ENCODE measurements around the gene CDK16. TPM values are rescaled to one million over a fixed set of nuclear protein-coding genes. Genes with fewer than 3 reads are reported as not detected.

CDK16 gene
- total RNA-seq, 1 experiment from 2014 or later = 82.1 TPM

GRCh38 chrX:47217121-47217851, 1.2 kb upstream of the CDK16 start:
- no peak for TF ChIP-seq CTCF (conservative IDR thresholded peaks at IDR 0.05)
- no peak for TF ChIP-seq EZH2 (IDR thresholded peaks at IDR 0.05; ENCODE audit: low read depth)
- H3F3A ChIP-seq (ENCODE audit: insufficient read depth, low read depth) = peaks cover 9% of the 10 kb centered on the region
- peak overlapping the region; percentile 48; the same call in 1 of the 2 replicates for H3K4me3 ChIP-seq
- peak; percentile 35 to 68 for DNase-seq
- peaks cover 4% of the 10 kb centered on the region for H4K20me1 ChIP-seq (ENCODE audit: insufficient read depth)
- H3K4me1 ChIP-seq (replicated peaks; ENCODE audit: insufficient read depth) = peaks cover 11% of the 10 kb centered on the region
- no peaks in the 10 kb centered on the region for H3K36me3 ChIP-seq (ENCODE audit: low read depth)
- intact Hi-C loops (cut with micrococcal nuclease; ENCODE audit: unreplicated experiment) = loop anchor here (5.0 kb wide), 3 partner anchors 80 to 145 kb away; no protein-coding TSS in a partner anchor
- no peaks in the 10 kb centered on the region for H3K9me3 ChIP-seq (ENCODE audit: insufficient read depth, low read depth)
- no peak overlapping the region; the same call in 1 of the 2 replicates for H2AFZ ChIP-seq
- peak overlapping the region; percentile 90 for H3K27ac ChIP-seq
- H3K27me3 ChIP-seq (ENCODE audit: insufficient read depth, low read depth) = no peaks in the 10 kb centered on the region
- ChIA-PET CTCF (no interaction called here), POLR2A (ENCODE audit: unreplicated experiment) (no interaction called here)
- BruUV-seq (replicated peaks) = TSS peak; percentile 61
- H3K79me2 ChIP-seq (ENCODE audit: low read depth) = peaks cover 28% of the 10 kb centered on the region
- H3K9me2 ChIP-seq (ENCODE audit: insufficient read depth) = no peaks in the 10 kb centered on the region
- H3K4me2 ChIP-seq = peak overlapping the region; percentile 74

GRCh38 chrX:47217852-47218279, 615 bp upstream of the CDK16 start:
- H4K20me1 ChIP-seq (ENCODE audit: insufficient read depth) = peaks cover 4% of the 10 kb centered on the region
- H3K9me2 ChIP-seq (ENCODE audit: insufficient read depth) = no peaks in the 10 kb centered on the region
- DNase-seq = peak; percentile 86 to 90
- H3F3A ChIP-seq (ENCODE audit: insufficient read depth, low read depth) = peaks cover 9% of the 10 kb centered on the region
- peak overlapping the region; percentile 74 for H3K4me2 ChIP-seq
- no TSS peak for BruUV-seq (replicated peaks)
- no peaks in the 10 kb centered on the region for H3K9me3 ChIP-seq (ENCODE audit: insufficient read depth, low read depth)
- peak overlapping the region; percentile 58; the same call in 1 of the 2 replicates for H3K4me3 ChIP-seq
- peak overlapping the region; percentile 68; the same call in 1 of the 2 replicates for H2AFZ ChIP-seq
- intact Hi-C loops (cut with micrococcal nuclease; ENCODE audit: unreplicated experiment) = loop anchor here (1.0 to 5.0 kb wide), 4 partner anchors 15 to 144 kb away; partner anchors contain the start of gene USP11
- POLR2A ChIA-PET (ENCODE audit: unreplicated experiment) = interaction anchor here (0.6 to 0.7 kb wide), 3 partner anchors 12 to 80 kb away, joined by 3 to 7 read pairs (median 5); no protein-coding TSS in a partner anchor
- TF ChIP-seq CTCF (conservative IDR thresholded peaks at IDR 0.05) (no peak), EZH2 (IDR thresholded peaks at IDR 0.05; ENCODE audit: low read depth) (no peak)
- no peaks in the 10 kb centered on the region for H3K36me3 ChIP-seq (ENCODE audit: low read depth)
- no peaks in the 10 kb centered on the region for H3K27me3 ChIP-seq (ENCODE audit: insufficient read depth, low read depth)
- CTCF ChIA-PET = interaction anchor here (0.9 kb wide), 1 partner anchor 167 kb away, joined by 4 read pairs; no protein-coding TSS in a partner anchor
- peaks cover 28% of the 10 kb centered on the region for H3K79me2 ChIP-seq (ENCODE audit: low read depth)
- peaks cover 11% of the 10 kb centered on the region for H3K4me1 ChIP-seq (replicated peaks; ENCODE audit: insufficient read depth)
- peak overlapping the region; percentile 90 for H3K27ac ChIP-seq

GRCh38 chrX:47218920-47219815, 687 bp downstream of the CDK16 start:
- H3K27ac ChIP-seq = peak overlapping the region; percentile 84
- peak overlapping the region; percentile 70 for H3K4me2 ChIP-seq
- BruUV-seq (replicated peaks) = no TSS peak
- POLR2A ChIA-PET (ENCODE audit: unreplicated experiment) = interaction anchor here (0.5 to 0.6 kb wide), 2 partner anchors 19 to 143 kb away, joined by 4 to 7 read pairs; no protein-coding TSS in a partner anchor
- peak in 1 of 2 experiments; percentile 17 for DNase-seq
- peak overlapping the region; percentile 58; the same call in 1 of the 2 replicates for H3K4me3 ChIP-seq
- H4K20me1 ChIP-seq (ENCODE audit: insufficient read depth) = peaks cover 4% of the 10 kb centered on the region
- no peak overlapping the region for H2AFZ ChIP-seq
- intact Hi-C loops (cut with micrococcal nuclease; ENCODE audit: unreplicated experiment) = loop anchor here (1.0 to 5.0 kb wide), 4 partner anchors 14 to 143 kb away; partner anchors contain the start of gene USP11
- peaks cover 9% of the 10 kb centered on the region for H3F3A ChIP-seq (ENCODE audit: insufficient read depth, low read depth)
- H3K9me2 ChIP-seq (ENCODE audit: insufficient read depth) = no peaks in the 10 kb centered on the region
- H3K36me3 ChIP-seq (ENCODE audit: low read depth) = no peaks in the 10 kb centered on the region
- H3K27me3 ChIP-seq (ENCODE audit: insufficient read depth, low read depth) = no peaks in the 10 kb centered on the region
- H3K9me3 ChIP-seq (ENCODE audit: insufficient read depth, low read depth) = no peaks in the 10 kb centered on the region
- CTCF ChIA-PET = no interaction called here
- peaks cover 28% of the 10 kb centered on the region for H3K79me2 ChIP-seq (ENCODE audit: low read depth)
- no peak for TF ChIP-seq EZH2 (IDR thresholded peaks at IDR 0.05; ENCODE audit: low read depth)
- TF ChIP-seq CTCF (conservative IDR thresholded peaks at IDR 0.05) = no peak
- peaks cover 11% of the 10 kb centered on the region for H3K4me1 ChIP-seq (replicated peaks; ENCODE audit: insufficient read depth)

Measured in PC-9 (cell line).